ENCODE results near the gene DCLRE1C.

DNA sequence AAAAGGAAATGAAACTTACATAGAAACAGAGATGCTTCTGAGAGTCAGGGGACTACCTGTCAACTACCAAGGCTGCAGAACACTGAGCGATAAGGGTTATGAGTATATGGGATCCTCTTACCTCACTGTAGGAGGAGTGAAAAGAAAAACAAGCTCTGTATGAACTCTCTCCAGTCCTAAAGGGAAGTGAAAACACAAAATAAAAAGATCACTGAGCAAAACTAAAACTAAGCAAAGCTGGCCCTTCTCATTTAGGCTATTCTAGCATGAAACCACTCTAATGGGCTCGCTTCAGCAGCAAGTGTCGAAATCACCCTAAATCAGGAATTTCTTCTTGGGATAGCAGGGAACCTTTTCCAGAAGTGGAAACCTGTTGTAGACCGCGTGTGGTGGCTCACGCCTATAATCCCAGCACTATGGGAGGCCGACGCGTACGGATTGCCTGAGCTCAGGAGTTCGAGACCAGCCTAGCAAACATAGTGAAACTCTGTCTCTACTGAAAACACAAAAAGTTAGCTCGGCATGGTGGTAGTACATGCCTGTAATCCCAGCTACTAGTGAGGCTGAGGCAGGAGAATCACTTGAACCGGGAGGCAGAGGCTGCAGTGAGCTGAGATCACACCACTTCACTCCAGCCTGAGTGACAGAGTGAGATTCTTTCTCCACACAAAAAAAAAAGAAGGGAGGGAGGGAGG, 27.0 kb downstream of the DCLRE1C start:
- TF ChIP-seq SP1 (IDR thresholded peaks at IDR 0.05) (no peak), ELF4 (IDR thresholded peaks at IDR 0.05) (no peak), ARNT (IDR thresholded peaks at IDR 0.05) (no peak), SUZ12 (IDR thresholded peaks at IDR 0.05) (no peak), FOXM1 (IDR thresholded peaks at IDR 0.05; ENCODE audit: borderline replicate concordance) (no peak), TARDBP (IDR thresholded peaks at IDR 0.05) (no peak), ZNF384 (IDR thresholded peaks at IDR 0.05) (no peak), FOXK2 (IDR thresholded peaks at IDR 0.05) (no peak), BHLHE40 (IDR thresholded peaks at IDR 0.05; ENCODE audit: borderline replicate concordance) (no peak), HDGF (IDR thresholded peaks at IDR 0.05; ENCODE audit: borderline replicate concordance) (no peak), FOXA1 (IDR thresholded peaks at IDR 0.05) (no peak)
- TF ChIP-seq, protein P1, sequence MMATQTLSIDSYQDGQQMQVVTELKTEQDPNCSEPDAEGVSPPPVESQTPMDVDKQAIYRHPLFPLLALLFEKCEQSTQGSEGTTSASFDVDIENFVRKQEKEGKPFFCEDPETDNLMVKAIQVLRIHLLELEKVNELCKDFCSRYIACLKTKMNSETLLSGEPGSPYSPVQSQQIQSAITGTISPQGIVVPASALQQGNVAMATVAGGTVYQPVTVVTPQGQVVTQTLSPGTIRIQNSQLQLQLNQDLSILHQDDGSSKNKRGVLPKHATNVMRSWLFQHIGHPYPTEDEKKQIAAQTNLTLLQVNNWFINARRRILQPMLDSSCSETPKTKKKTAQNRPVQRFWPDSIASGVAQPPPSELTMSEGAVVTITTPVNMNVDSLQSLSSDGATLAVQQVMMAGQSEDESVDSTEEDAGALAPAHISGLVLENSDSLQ (IDR thresholded peaks at IDR 0.05): no peak

All from HEK293T (cell line).